Measurements from ENCODE around the gene MAST1.
"Not testable (repeated sequence)": the region's sequence is repeated elsewhere in the genome, so short reads cannot be mapped to it uniquely, and the experiment has no call there.

DNA sequence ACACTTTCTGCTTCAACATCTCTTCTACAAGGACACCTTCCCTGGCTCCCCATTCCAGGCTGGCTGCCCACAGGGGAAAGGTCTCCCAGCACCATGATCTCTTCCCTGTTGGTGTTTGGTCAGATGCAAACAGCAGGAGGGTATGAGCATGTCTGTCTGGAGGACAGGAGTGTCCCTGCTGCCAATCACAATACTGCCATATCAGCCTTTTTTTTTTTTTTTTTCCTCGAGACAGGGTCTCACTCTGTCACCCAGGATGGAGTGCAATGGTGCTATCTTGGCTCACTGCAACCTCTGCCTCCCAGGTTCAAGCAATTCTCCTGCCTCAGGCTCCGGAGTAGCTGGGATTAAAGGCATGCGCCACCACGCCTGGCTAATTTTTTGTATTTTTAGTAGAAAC is 77.5 kb downstream of the MAST1 start:
- TF ChIP-seq, protein P1, sequence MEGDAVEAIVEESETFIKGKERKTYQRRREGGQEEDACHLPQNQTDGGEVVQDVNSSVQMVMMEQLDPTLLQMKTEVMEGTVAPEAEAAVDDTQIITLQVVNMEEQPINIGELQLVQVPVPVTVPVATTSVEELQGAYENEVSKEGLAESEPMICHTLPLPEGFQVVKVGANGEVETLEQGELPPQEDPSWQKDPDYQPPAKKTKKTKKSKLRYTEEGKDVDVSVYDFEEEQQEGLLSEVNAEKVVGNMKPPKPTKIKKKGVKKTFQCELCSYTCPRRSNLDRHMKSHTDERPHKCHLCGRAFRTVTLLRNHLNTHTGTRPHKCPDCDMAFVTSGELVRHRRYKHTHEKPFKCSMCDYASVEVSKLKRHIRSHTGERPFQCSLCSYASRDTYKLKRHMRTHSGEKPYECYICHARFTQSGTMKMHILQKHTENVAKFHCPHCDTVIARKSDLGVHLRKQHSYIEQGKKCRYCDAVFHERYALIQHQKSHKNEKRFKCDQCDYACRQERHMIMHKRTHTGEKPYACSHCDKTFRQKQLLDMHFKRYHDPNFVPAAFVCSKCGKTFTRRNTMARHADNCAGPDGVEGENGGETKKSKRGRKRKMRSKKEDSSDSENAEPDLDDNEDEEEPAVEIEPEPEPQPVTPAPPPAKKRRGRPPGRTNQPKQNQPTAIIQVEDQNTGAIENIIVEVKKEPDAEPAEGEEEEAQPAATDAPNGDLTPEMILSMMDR (tag by site-specific recombination; IDR thresholded peaks at IDR 0.05) = not testable (repeated sequence)
- not testable (repeated sequence) for TF ChIP-seq ZNF274 (IDR thresholded peaks at IDR 0.05; ENCODE audit: low read length); ZNF274 (tag by site-specific recombination; IDR thresholded peaks at IDR 0.05; ENCODE audit: borderline replicate concordance); PRDM1 (tag by site-specific recombination; IDR thresholded peaks at IDR 0.05); ZNF791 (tag by site-specific recombination; IDR thresholded peaks at IDR 0.05); ZBTB21 (tag by site-specific recombination; IDR thresholded peaks at IDR 0.05); FEZF1 (tag by site-specific recombination; IDR thresholded peaks at IDR 0.05); ZNF707 (tag by site-specific recombination; IDR thresholded peaks at IDR 0.05); ZNF157 (tag by site-specific recombination; IDR thresholded peaks at IDR 0.05); ZNF530 (tag by site-specific recombination; IDR thresholded peaks at IDR 0.05; ENCODE audit: low read depth)
- TF ChIP-seq, protein P2, sequence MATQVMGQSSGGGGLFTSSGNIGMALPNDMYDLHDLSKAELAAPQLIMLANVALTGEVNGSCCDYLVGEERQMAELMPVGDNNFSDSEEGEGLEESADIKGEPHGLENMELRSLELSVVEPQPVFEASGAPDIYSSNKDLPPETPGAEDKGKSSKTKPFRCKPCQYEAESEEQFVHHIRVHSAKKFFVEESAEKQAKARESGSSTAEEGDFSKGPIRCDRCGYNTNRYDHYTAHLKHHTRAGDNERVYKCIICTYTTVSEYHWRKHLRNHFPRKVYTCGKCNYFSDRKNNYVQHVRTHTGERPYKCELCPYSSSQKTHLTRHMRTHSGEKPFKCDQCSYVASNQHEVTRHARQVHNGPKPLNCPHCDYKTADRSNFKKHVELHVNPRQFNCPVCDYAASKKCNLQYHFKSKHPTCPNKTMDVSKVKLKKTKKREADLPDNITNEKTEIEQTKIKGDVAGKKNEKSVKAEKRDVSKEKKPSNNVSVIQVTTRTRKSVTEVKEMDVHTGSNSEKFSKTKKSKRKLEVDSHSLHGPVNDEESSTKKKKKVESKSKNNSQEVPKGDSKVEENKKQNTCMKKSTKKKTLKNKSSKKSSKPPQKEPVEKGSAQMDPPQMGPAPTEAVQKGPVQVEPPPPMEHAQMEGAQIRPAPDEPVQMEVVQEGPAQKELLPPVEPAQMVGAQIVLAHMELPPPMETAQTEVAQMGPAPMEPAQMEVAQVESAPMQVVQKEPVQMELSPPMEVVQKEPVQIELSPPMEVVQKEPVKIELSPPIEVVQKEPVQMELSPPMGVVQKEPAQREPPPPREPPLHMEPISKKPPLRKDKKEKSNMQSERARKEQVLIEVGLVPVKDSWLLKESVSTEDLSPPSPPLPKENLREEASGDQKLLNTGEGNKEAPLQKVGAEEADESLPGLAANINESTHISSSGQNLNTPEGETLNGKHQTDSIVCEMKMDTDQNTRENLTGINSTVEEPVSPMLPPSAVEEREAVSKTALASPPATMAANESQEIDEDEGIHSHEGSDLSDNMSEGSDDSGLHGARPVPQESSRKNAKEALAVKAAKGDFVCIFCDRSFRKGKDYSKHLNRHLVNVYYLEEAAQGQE (tag by site-specific recombination; IDR thresholded peaks at IDR 0.05) = not testable (repeated sequence)
